ENCODE results near the gene FAM90A26. TPM values are rescaled to one million over a fixed set of nuclear protein-coding genes. Genes with fewer than 3 reads are reported as not detected.
"Not testable (repeated sequence)": the region's sequence is repeated elsewhere in the genome, so short reads cannot be mapped to it uniquely, and the experiment has no call there.

Gene FAM90A26
- total and polyA plus RNA-seq, 2 of the 8 experiments (the other 6 are each of a cell fraction or from before 2014, with no cell fraction given): not detected

DNA sequence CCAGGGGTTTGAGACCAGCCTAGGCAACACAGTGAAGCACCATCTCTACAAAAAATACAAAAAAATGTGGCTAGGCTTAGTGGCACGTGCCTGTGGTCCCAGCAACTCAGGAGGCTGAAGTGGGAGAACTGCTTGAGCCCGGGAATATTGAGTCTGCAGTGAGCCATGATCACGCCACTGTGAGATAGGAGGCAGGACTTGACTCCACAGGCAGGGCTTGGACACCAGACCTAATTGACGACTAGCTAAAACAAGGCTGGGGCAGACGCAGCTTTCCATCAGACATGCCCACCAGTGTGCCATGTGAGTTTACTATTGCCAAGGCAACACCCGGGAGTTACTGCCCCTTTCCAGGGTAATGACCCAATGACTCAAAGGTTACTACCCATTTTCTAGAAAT lies 27.4 kb upstream of the FAM90A26 start:
- H2BK12ac ChIP-seq (ENCODE audit: low read depth, low read length); DNase-seq (ENCODE audit: low read depth in 1 of 2, low spot score in 2 of 2): not testable (repeated sequence)
- H3K9me3 ChIP-seq (ENCODE audit: insufficient read depth in 2 of 2, low read depth in 1 of 2, low read length in 1 of 2): peaks cover 18 to 58% of the 10 kb centered on the region in 2 experiments

More for the DNA sequence above, 27.4 kb upstream of the FAM90A26 start:
- H2BK15ac ChIP-seq (ENCODE audit: low read length); H3K4me1 ChIP-seq (replicated peaks in 1 of 4; ENCODE audit: control insufficient read depth in 3 of 4, insufficient read depth in 4 of 4, low read length in 3 of 4); H4K20me1 ChIP-seq (replicated peaks in 1 of 2; ENCODE audit: control insufficient read depth in 1 of 2, insufficient read depth in 2 of 2, low read length in 2 of 2); H3K23ac ChIP-seq (ENCODE audit: insufficient read length); H3K27ac ChIP-seq (ENCODE audit: low read depth, low read length); H2BK5ac ChIP-seq (ENCODE audit: low read depth, low read length); H3K9ac ChIP-seq (replicated peaks in 1 of 4; ENCODE audit: extremely low read depth in 1 of 4, low read depth in 3 of 4, low read length in 3 of 4); FAIRE-seq; H2AK5ac ChIP-seq (ENCODE audit: low read depth, low read length); H3K18ac ChIP-seq (ENCODE audit: extremely low read depth, low read length); H2AFZ ChIP-seq (ENCODE audit: low read length); H3K4me2 ChIP-seq (ENCODE audit: insufficient read depth in 1 of 2, low read depth in 2 of 2, low read length in 2 of 2); H3K56ac ChIP-seq (replicated peaks; ENCODE audit: insufficient read length, low read depth, low read length); H2BK20ac ChIP-seq (ENCODE audit: low read length); H4K5ac ChIP-seq (ENCODE audit: insufficient read length, low read depth, low read length); H2BK120ac ChIP-seq (replicated peaks; ENCODE audit: low read depth, low read length); H4K91ac ChIP-seq (replicated peaks; ENCODE audit: insufficient read length, low read length); H3K4me3 ChIP-seq (ENCODE audit: extremely low read depth in 1 of 4, insufficient read depth in 2 of 4, low read depth in 3 of 4, low read length in 4 of 4); H3K79me1 ChIP-seq (ENCODE audit: low read depth, low read length); H3K4ac ChIP-seq (replicated peaks; ENCODE audit: insufficient read length, low read depth, low read length); H3K27me3 ChIP-seq (replicated peaks in 1 of 4; ENCODE audit: control insufficient read depth in 3 of 4, extremely low read depth in 1 of 4, insufficient read depth in 3 of 4, low read length in 3 of 4); H3K23me2 ChIP-seq (ENCODE audit: low read depth, low read length); POLR2A ChIA-PET (ENCODE audit: partially characterized antibody); H4K8ac ChIP-seq (ENCODE audit: extremely low read depth, insufficient read depth, low read length); H3K36me3 ChIP-seq (ENCODE audit: control insufficient read depth in 2 of 4, insufficient read depth in 4 of 4, low read length in 3 of 4); H3K79me2 ChIP-seq (ENCODE audit: control insufficient read depth in 1 of 2, insufficient read depth in 2 of 2, low read length in 2 of 2); CTCF ChIA-PET (ENCODE audit: partially characterized antibody); H3K14ac ChIP-seq (ENCODE audit: insufficient read length): not testable (repeated sequence)
- 74% methylated on average over 6 of the region's 6 CpGs; no CpG with 5 or more reads in 1 of the 2 experiments for WGBS, 2 experiments (ENCODE audit: extremely low coverage in 1 of 2, insufficient coverage in 1 of 2, insufficient read length in 1 of 2, insufficient replicate concordance in 2 of 2, low coverage in 1 of 2, low lambda C conversion rate in 2 of 2, missing lambda C conversion rate in 1 of 2)
